GM19193 (cell line): ENCODE results near the gene P2RX6.

Experiments used
- POLR2A ChIP-seq: IDR thresholded peaks from 4 replicates; pipeline ENCODE4 v1.6.1; 2011; ENCODE audit not compliant: insufficient read depth, insufficient read length; ENCODE audit errors: extremely low read depth

The P2RX6 gene

GRCh38 chr22:21030621-21031544 lies 15.9 kb downstream of the P2RX6 start:
- no peak for TF ChIP-seq POLR2A

DNA sequence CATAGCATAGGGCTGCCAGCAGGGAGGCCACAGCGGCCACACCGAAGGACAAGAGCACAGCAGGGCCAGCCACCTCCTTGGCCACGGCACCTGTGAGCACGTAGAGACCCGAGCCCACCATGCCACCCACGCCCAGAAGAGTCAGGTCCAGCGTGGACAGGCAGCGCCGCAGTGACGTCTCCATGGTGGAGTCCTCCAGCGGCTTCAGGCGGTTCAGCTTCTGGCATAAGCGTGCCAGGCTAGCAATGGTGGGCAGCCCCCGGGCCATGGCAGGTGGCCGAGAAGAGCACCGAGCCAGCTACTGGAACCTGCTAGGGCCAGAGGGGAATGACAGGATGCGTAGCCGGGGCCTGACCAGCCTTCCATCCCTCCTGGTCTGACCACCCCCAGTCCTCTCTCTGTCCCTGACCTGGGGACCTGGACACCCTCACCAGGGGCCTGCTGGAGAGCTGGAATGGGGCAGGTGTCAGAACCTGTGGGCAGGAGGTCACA lies 16.6 kb downstream of the P2RX6 start:
- TF ChIP-seq POLR2A, result no peak

DNA sequence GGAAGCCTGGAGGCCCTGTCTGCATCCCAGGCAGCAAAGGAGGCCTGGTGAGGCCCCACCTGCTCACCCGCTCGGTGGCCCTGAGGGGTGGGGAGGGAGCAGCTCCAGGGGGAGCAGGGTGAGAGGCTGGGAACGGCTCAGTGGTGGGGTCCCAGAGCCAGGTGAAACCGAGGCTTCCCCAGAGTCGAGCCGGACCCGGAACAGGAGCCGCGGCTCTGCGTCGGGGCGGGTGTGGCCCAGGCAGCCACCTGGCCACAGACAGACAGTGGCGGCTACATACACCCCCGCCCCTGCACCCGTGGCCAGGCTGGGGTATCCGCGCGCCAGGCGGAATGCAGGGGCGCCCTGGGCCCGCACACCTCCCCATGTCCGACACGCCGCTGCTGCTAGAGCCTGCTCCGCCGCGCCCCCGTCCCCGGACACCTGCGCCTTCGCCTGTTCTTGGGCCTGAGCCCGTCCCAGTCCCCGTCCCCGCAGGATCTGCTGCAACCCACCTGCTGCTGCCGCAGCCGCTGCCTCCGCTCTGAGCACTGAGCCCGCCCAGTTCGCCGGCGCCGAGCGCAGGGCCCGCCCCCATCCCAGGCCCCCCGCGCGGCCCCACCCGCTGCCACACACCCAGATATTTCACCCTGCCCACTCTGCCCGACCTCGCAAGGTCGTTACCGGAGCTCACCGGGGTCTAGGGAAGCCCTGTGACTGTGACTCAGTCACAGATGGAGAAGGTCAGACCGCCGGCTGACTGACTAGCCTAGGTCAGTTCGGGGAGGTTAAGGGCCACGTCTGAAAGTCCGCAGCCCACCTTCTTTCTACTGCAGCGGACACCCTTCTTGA lies 17.3 kb downstream of the P2RX6 start, which contains the start of gene SLC7A4:
TSS of gene SLC7A4 (minus strand) at position 525 of the 831 bp plus-strand sequence. CDS start 749 bp downstream, outside the sequence.
- TF ChIP-seq POLR2A, result no peak

GRCh38 chr22:21032868-21033688 lies 18.1 kb downstream of the P2RX6 start:
- no peak for TF ChIP-seq POLR2A

- no peak for TF ChIP-seq POLR2A
Observed at GRCh38 chr22:21033895-21034294, 18.9 kb downstream of the P2RX6 start.

- no peak for TF ChIP-seq POLR2A
Observed at GRCh38 chr22:21034989-21035388, 20.0 kb downstream of the P2RX6 start.

- no peak for TF ChIP-seq POLR2A
Observed at GRCh38 chr22:21038405-21038804, 23.4 kb downstream of the P2RX6 start.

DNA sequence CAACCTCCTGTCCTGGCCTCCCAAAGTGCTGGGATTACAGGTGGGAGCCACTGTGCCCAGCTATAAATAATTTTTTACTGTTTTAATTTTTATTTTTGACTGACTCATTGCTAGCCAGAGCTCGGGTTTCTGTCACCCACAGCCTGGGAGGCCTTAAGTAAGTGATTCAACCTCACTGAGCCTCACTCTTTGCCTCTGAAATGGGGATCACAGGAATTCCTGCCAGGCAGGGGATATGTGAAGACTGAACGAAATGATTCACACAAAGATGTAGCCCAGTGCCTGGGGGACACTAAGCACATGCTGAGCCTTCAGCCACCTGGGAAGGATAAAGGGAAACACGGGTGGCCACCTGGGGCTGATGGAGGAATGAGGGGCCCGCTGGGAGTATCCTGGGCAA lies 27.0 kb downstream of the P2RX6 start:
- TF ChIP-seq POLR2A, result no peak

DNA sequence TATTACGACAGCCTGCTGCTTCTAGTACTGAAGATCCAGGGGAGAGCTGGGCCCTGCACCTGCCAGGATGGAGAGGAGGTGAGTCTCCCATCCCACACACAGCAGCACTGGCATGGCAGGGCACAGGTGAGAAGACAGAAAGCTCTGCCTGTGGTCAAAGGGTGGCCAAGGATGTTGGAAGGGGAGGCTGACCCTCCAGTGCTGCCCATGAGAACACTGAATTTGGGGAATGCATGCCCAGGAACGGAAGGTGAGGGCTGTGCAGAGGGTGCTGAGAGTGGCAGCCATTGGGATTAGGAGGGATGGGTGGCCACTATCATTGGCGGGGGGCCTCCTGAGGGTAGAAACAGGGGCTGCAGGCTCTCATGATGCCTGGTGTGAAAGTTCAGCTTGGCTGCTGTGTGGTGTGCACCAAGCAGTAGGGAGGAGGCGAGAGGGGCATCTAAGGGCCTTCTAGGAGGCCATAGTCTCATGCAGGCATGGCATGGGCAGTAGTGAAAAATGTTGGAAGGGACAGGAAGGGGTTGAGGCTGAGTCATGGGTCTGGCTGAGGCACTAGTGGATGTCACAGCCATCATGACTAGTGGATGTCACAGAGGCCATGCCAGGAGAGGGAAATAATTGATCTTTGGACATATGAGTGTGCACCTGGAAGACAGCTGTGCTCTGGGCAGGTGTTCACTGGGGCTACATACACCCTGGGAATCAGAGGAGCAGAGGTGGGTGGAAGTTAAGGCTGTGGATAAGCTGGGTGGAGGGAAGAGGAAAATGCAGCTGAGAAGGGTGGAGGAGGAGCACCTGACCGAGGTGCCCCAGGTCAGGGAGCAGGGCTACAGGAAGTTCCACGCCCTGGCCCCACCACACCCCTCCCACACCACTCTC lies 28.3 kb downstream of the P2RX6 start:
- TF ChIP-seq POLR2A, result no peak

- no peak for TF ChIP-seq POLR2A
Observed at GRCh38 chr22:21043860-21044535, 29.0 kb downstream of the P2RX6 start.

- TF ChIP-seq POLR2A, result no peak
Observed at GRCh38 chr22:21044931-21045584, 30.1 kb downstream of the P2RX6 start.

DNA sequence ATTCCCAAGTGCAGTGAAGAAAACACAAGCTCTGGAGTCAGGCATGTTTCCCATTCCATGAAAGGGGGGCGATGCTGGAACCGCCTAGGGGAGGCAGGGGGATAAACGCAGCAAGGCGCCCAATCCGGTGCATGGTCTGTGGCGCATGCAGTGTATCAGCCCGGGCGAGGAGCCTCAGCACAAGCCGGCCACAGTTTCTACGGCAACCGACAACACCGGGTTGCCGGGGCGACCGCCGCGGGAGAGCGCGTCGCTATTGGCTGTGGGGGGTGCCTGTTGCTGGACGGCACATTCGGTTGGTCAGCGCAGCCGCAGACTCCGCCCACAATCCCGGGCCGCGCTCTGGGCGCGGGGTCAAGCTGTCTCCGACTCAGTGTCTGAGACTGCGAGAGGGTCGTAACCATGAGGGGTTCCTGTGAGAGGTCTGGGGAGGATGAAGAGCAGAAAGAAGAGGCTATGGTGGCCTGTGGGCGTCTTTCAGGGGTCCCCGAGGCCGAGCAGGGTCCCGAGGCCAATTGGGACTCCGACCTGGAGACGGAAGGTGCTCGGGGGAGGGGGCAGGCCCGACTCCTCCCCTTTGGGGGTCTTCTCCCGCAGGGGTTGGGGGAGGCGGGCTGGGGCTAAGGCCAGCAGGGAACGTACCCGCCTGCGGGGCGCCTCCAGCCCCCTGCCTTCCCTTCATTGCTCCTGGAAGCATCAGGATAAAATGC lies 30.8 kb downstream of the P2RX6 start, which contains the start of gene LRRC74B:
TSS of gene LRRC74B (plus strand) at position 362 of the 710 bp plus-strand sequence. CDS start at position 403, 41 bp downstream.
- TF ChIP-seq POLR2A, result no peak
